GM12878 (cell line): ENCODE results near the gene SYNGR2. TPM values are rescaled to one million over a fixed set of nuclear protein-coding genes. Genes with fewer than 3 reads are reported as not detected.
A peak's percentile ranks its signal among the peaks of the same experiment; 100 is the strongest.

Experiments used
- ATAC-seq: fragments of 200-7000 bp; cut with Tn5 transposase; 3 replicates; pipeline ENCODE4 v1.9.1; 2020; ENCODE audit warnings: mild to moderate bottlenecking, moderate library complexity
- BruUV-seq: library from RNA; stranded (reverse); fragments of 400-500 nt; replicated peaks from 2 replicates; lab custom pipeline; 2021; lab: Mats Ljungman, UMichigan
- CTCF ChIA-PET: fragments of 300-600 bp; sonication (Branson Sonifier 250); formaldehyde crosslinking; extraction: SDS; loops from one replicate; lab custom pipeline; 2021; ENCODE audit warnings: inconsistent platforms; lab: Yijun Ruan, JAX
- POLR2A ChIA-PET: fragments of 350-600 bp; formaldehyde crosslinking; extraction: SDS; loops from one replicate; lab custom pipeline; 2021; ENCODE audit warnings: inconsistent platforms; lab: Charles Lee
- RAD21 ChIA-PET: fragments of 300-600 bp; sonication (Branson Sonifier 250); formaldehyde crosslinking; loops from one replicate; lab custom pipeline; 2023; ENCODE audit warnings: antibody characterized with exemption; ENCODE audit not compliant: unreplicated experiment; lab: Charles Lee
- SMC1A ChIA-PET: fragments of 300-600 bp; sonication (Branson Sonifier 250); formaldehyde crosslinking; loops from one replicate; lab custom pipeline; 2023; ENCODE audit not compliant: unreplicated experiment, uncharacterized antibody; lab: Charles Lee
- DNase-seq: peaks from one replicate; pipeline ENCODE4 v3.0.0-alpha.2; 2011; ENCODE audit warnings: low read depth, low spot score
- FAIRE-seq: peaks from 3 replicates; lab custom pipeline; 2011; peaks lifted over from hg19 to GRCh38; lab: Jason Lieb, UNC
- H2AFZ ChIP-seq: 2 replicates; pipeline ENCODE4 v1.6.0; 2011; ENCODE audit warnings: low read depth, low read length, control low read depth; ENCODE audit not compliant: control insufficient read depth
- H3K27ac ChIP-seq: 2 replicates; pipeline ENCODE4 v1.5.1; 2011; ENCODE audit warnings: control low read depth; ENCODE audit not compliant: control insufficient read depth, insufficient read depth
- H3K27me3 ChIP-seq, 2 experiments: replicated peaks in 1 of 2; 2 replicates each; pipeline versions ENCODE4 v1.6.0 to v1.6.1; 2011; ENCODE audit warnings: low read length in 1 of 2; ENCODE audit not compliant: control insufficient read depth in 2 of 2, insufficient read depth in 2 of 2
- H3K36me3 ChIP-seq, 2 experiments: 2 replicates each; pipeline ENCODE4 v1.5.1; 2011; ENCODE audit warnings: low read length in 1 of 2; ENCODE audit not compliant: control insufficient read depth in 2 of 2, insufficient read depth in 2 of 2
- H3K4me1 ChIP-seq: 2 replicates; pipeline ENCODE4 v1.6.1; 2011; ENCODE audit warnings: mild to moderate bottlenecking, low read length, moderate library complexity, mixed read lengths; ENCODE audit not compliant: control insufficient read depth, insufficient read depth
- H3K4me2 ChIP-seq: 2 replicates; pipeline ENCODE4 v1.6.0; 2011; ENCODE audit warnings: control low read depth; ENCODE audit not compliant: control insufficient read depth, insufficient read depth
- H3K4me3 ChIP-seq: fragments of 200-600 bp; sonication (generic); 2 replicates; pipeline ENCODE4 v1.5.1; 2016
- H3K79me2 ChIP-seq: 2 replicates; pipeline ENCODE4 v1.6.0; 2011; ENCODE audit warnings: low read length; ENCODE audit not compliant: control insufficient read depth, insufficient read depth
- H3K9ac ChIP-seq: 2 replicates; pipeline ENCODE4 v1.8.0; 2011; ENCODE audit warnings: low read length, control low read depth, mixed read lengths; ENCODE audit not compliant: control insufficient read depth, insufficient read depth
- H3K9me3 ChIP-seq: replicated peaks from 3 replicates; pipeline ENCODE4 v1.5.1; 2011; ENCODE audit warnings: mild to moderate bottlenecking, low read length; ENCODE audit not compliant: control insufficient read depth, insufficient read depth
- H4K20me1 ChIP-seq: 2 replicates; pipeline ENCODE4 v1.6.0; 2011; ENCODE audit not compliant: control insufficient read depth, insufficient read depth
- ATF7 ChIP-seq: fragments of 450-650 bp; IDR thresholded peaks from 2 replicates; pipeline ENCODE4 v1.6.1; 2016; ENCODE audit warnings: low read depth, mild to moderate bottlenecking
- BRCA1 ChIP-seq: IDR thresholded peaks from 2 replicates; pipeline ENCODE4 v1.6.1; 2011; ENCODE audit warnings: low read depth, low read length, improper control_type of control experiment
- CHD1 ChIP-seq: IDR thresholded peaks from 2 replicates; pipeline ENCODE4 v1.6.1; 2012; ENCODE audit warnings: low read depth, low read length, improper control_type of control experiment
- FOS ChIP-seq: IDR thresholded peaks from 3 replicates; pipeline ENCODE4 v1.6.1; 2011; ENCODE audit warnings: borderline replicate concordance; ENCODE audit not compliant: insufficient read length; ENCODE audit errors: extremely low read depth
- HDGF ChIP-seq: fragments of 450-650 bp; IDR thresholded peaks from 2 replicates; pipeline ENCODE4 v1.6.1; 2016; ENCODE audit warnings: antibody characterized with exemption
- IRF4 ChIP-seq: IDR thresholded peaks from 2 replicates; pipeline ENCODE4 v1.6.1; 2011; ENCODE audit warnings: low read depth, low read length
- JUNB ChIP-seq: IDR thresholded peaks from 2 replicates; pipeline ENCODE4 v1.6.1; 2016; ENCODE audit warnings: antibody characterized with exemption, mild to moderate bottlenecking
- NFXL1 ChIP-seq: fragments of 450-650 bp; IDR thresholded peaks from 2 replicates; pipeline ENCODE4 v1.6.1; 2017; ENCODE audit warnings: antibody characterized with exemption, mild to moderate bottlenecking, borderline replicate concordance
- PAX8 ChIP-seq: fragments of 450-650 bp; IDR thresholded peaks from 2 replicates; pipeline ENCODE4 v1.6.1; 2017; ENCODE audit warnings: mild to moderate bottlenecking, moderate library complexity
- PML ChIP-seq: IDR thresholded peaks from 2 replicates; pipeline ENCODE4 v1.6.1; 2012; ENCODE audit warnings: low read length, inconsistent platforms
- POLR2A ChIP-seq: IDR thresholded peaks from 2 replicates; pipeline ENCODE4 v1.6.1; 2011; ENCODE audit warnings: low read depth, mild to moderate bottlenecking, low read length
- RCOR1 ChIP-seq: conservative IDR thresholded peaks from 2 replicates; pipeline ENCODE4 v1.6.1; 2012; ENCODE audit warnings: low read depth, low read length, improper control_type of control experiment
- STAT1 ChIP-seq: fragments of 450-650 bp; conservative IDR thresholded peaks from 2 replicates; pipeline ENCODE4 v1.6.1; 2014; ENCODE audit warnings: antibody characterized with exemption, mild to moderate bottlenecking
- TBL1XR1 ChIP-seq: IDR thresholded peaks from 2 replicates; pipeline ENCODE4 v1.6.1; 2012; ENCODE audit warnings: low read depth, low read length, improper control_type of control experiment
- TCF12 ChIP-seq: IDR thresholded peaks from 2 replicates; pipeline ENCODE4 v1.6.1; 2011; ENCODE audit warnings: low read depth, mild to moderate bottlenecking, low read length
- ZNF217 ChIP-seq: fragments of 450-650 bp; IDR thresholded peaks from 2 replicates; pipeline ENCODE4 v1.6.1; 2017; ENCODE audit warnings: antibody characterized with exemption, mild to moderate bottlenecking
- ZNF622 ChIP-seq: fragments of 450-650 bp; IDR thresholded peaks from 2 replicates; pipeline ENCODE4 v1.6.1; 2017; ENCODE audit warnings: mild to moderate bottlenecking, inconsistent platforms
- WGBS: methylation state at CpG from one replicate; pipeline ENCODE4 v1.1.6; 2016; ENCODE audit warnings: low lambda C conversion rate; ENCODE audit not compliant: insufficient replicate concordance, insufficient coverage; ENCODE audit errors: missing lambda C conversion rate; 5-methylcytosine and 5-hydroxymethylcytosine counted together
- in situ Hi-C: fragments of 300-500 bp; cut with MboI; formaldehyde crosslinking; loops from 9 replicates; pipeline ENCODE4 v1.14.3; 2018; ENCODE audit warnings: mixed read lengths
- intact Hi-C: fragments of 100-400 bp; cut with micrococcal nuclease; formaldehyde crosslinking; loops from one replicate; pipeline ENCODE4 v1.14.2; 2022; ENCODE audit not compliant: unreplicated experiment
- polyA plus RNA-seq, 11 experiments: library from polyadenylated mRNA; depleted of rRNA in 4 of 11; unstranded in 6 of 11; stranded (reverse) in 5 of 11; fragments of >200 nt; fragmentation: Nextera tagmentation in 4 of 11; fragmentation: Illumina TruSeq in 1 of 11; extraction: Ambion mirVana in 4 of 11; extraction: Trizol in 1 of 11; gene quantifications; 1 replicate in 1 of 11; 2 replicates in 10 of 11; pipeline versions ENCODE4 v1.2.1 to v1.2.3, GENCODE V29; 2011 to 2016; ENCODE audit warnings: inconsistent platforms in 2 of 11, missing spikeins in 2 of 11, low read depth in 1 of 11
- total RNA-seq, 4 experiments: library from RNA; depleted of rRNA in 3 of 4; stranded (reverse); fragments of >200 nt in 3 of 4; fragmentation: Illumina TruSeq in 1 of 4; extraction: Trizol in 1 of 4; gene quantifications; 2 replicates each; pipeline versions ENCODE4 v1.2.1 to v1.2.3, GENCODE V29; 2013 to 2021
- TF ChIP-seq, protein P1 (sequence below): IDR thresholded peaks from 2 replicates; pipeline ENCODE4 v1.6.1; 2011; ENCODE audit warnings: low read depth, low read length, improper control_type of control experiment, borderline replicate concordance
- TF ChIP-seq, protein P2 (sequence below): IDR thresholded peaks from 2 replicates; pipeline ENCODE4 v1.6.1; 2012; ENCODE audit warnings: low read length, inconsistent platforms
- TF ChIP-seq, protein P3 (sequence below): fragments of 150-350 bp; IDR thresholded peaks from 2 replicates; pipeline ENCODE4 v1.6.1; 2014; ENCODE audit warnings: mild to moderate bottlenecking, low read depth, low read length
- TF ChIP-seq, protein P4 (sequence below): fragments of 450-650 bp; IDR thresholded peaks from 2 replicates; pipeline ENCODE4 v1.6.1; 2017; ENCODE audit warnings: borderline replicate concordance

SYNGR2 gene
- total and polyA plus RNA-seq, 10 of the 15 experiments (the other 5 are each of a cell fraction or from before 2014, with no cell fraction given), result 4.4 to 529 (median 261) TPM

DNA sequence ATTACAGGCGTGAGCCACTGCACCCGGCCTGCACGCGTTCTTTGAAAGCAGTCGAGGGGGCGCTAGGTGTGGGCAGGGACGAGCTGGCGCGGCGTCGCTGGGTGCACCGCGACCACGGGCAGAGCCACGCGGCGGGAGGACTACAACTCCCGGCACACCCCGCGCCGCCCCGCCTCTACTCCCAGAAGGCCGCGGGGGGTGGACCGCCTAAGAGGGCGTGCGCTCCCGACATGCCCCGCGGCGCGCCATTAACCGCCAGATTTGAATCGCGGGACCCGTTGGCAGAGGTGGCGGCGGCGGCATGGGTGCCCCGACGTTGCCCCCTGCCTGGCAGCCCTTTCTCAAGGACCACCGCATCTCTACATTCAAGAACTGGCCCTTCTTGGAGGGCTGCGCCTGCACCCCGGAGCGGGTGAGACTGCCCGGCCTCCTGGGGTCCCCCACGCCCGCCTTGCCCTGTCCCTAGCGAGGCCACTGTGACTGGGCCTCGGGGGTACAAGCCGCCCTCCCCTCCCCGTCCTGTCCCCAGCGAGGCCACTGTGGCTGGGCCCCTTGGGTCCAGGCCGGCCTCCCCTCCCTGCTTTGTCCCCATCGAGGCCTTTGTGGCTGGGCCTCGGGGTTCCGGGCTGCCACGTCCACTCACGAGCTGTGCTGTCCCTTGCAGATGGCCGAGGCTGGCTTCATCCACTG lies 45.8 kb downstream of the SYNGR2 start, which contains the start of gene BIRC5:
Gene BIRC5, plus strand, starts transcription at position 238 of the 690 bp plus-strand sequence. Its CDS starts 64 bp downstream, at position 302.
- H3K4me3 ChIP-seq, result peak within 1 kb of the TSS; percentile 83
- H2AFZ ChIP-seq, result peak within 1 kb of the TSS; percentile 79
- ChIA-PET CTCF (interaction anchor here (0.8 to 2.5 kb wide), 4 partner anchors 37 to 194 kb away, joined by 3 to 10 read pairs (median 3); no protein-coding TSS in a partner anchor), SMC1A (interaction anchor here (0.8 to 1.2 kb wide), 2 partner anchors 28 to 38 kb away, joined by 3 to 4 read pairs; no protein-coding TSS in a partner anchor), RAD21 (no interaction called here), POLR2A (interaction anchor here (0.7 kb wide), 1 partner anchor 72 kb away, joined by 5 read pairs; no protein-coding TSS in a partner anchor)
- no peak for FAIRE-seq
- intact Hi-C loops, result loop anchor here (2.0 kb wide), 1 partner anchor 27 kb away; the partner anchor contains the start of genes AFMID and TK1
- peak within 1 kb of the TSS; percentile 93 for H3K9ac ChIP-seq
- no peaks in the 10 kb centered on the region; a peak in 2 of 4 replicates for H3K36me3 ChIP-seq
- no peaks in the 10 kb centered on the region for H3K9me3 ChIP-seq
- ATAC-seq, result peak; percentile 100
- in situ Hi-C loops, result no loop called here
- no peaks in the 10 kb centered on the region for H4K20me1 ChIP-seq
- whole genome bisulfite sequencing, result under 1% methylated on average over 53 of the region's 60 CpGs
- peak within 1 kb of the TSS; percentile 91 for H3K4me2 ChIP-seq
- DNase-seq, result peak; percentile 23
- H3K79me2 ChIP-seq, result peaks cover 24% of the 10 kb centered on the region
- peak within 1 kb of the TSS; percentile 84 for H3K27ac ChIP-seq
- BruUV-seq, result no TSS peak
- no peaks in the 10 kb centered on the region for H3K27me3 ChIP-seq
- H3K4me1 ChIP-seq, result peaks cover 3% of the 10 kb centered on the region; the same call in 1 of the 2 replicates
- TF ChIP-seq IRF4 (no peak), ZNF217 (no peak), FOS (no peak), ATF7 (no peak), STAT1 (peak; percentile 86; the same call in 1 of the 2 replicates), CHD1 (no peak), TCF12 (no peak), JUNB (no peak), HDGF (0 out of 2 replicates have a peak, but pooled peaks have one; percentile 8), PML (no peak), TBL1XR1 (peak; percentile 43; the same call in 1 of the 2 replicates), PAX8 (no peak), NFXL1 (no peak), POLR2A (peak; percentile 76), ZNF622 (no peak), RCOR1 (no peak), BRCA1 (no peak)
- TF ChIP-seq, protein P1, sequence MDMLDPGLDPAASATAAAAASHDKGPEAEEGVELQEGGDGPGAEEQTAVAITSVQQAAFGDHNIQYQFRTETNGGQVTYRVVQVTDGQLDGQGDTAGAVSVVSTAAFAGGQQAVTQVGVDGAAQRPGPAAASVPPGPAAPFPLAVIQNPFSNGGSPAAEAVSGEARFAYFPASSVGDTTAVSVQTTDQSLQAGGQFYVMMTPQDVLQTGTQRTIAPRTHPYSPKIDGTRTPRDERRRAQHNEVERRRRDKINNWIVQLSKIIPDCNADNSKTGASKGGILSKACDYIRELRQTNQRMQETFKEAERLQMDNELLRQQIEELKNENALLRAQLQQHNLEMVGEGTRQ, result no peak
- TF ChIP-seq, protein P2, sequence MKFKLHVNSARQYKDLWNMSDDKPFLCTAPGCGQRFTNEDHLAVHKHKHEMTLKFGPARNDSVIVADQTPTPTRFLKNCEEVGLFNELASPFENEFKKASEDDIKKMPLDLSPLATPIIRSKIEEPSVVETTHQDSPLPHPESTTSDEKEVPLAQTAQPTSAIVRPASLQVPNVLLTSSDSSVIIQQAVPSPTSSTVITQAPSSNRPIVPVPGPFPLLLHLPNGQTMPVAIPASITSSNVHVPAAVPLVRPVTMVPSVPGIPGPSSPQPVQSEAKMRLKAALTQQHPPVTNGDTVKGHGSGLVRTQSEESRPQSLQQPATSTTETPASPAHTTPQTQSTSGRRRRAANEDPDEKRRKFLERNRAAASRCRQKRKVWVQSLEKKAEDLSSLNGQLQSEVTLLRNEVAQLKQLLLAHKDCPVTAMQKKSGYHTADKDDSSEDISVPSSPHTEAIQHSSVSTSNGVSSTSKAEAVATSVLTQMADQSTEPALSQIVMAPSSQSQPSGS, result no peak
- TF ChIP-seq, protein P3, sequence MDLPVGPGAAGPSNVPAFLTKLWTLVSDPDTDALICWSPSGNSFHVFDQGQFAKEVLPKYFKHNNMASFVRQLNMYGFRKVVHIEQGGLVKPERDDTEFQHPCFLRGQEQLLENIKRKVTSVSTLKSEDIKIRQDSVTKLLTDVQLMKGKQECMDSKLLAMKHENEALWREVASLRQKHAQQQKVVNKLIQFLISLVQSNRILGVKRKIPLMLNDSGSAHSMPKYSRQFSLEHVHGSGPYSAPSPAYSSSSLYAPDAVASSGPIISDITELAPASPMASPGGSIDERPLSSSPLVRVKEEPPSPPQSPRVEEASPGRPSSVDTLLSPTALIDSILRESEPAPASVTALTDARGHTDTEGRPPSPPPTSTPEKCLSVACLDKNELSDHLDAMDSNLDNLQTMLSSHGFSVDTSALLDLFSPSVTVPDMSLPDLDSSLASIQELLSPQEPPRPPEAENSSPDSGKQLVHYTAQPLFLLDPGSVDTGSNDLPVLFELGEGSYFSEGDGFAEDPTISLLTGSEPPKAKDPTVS, result no peak
- TF ChIP-seq, protein P4, sequence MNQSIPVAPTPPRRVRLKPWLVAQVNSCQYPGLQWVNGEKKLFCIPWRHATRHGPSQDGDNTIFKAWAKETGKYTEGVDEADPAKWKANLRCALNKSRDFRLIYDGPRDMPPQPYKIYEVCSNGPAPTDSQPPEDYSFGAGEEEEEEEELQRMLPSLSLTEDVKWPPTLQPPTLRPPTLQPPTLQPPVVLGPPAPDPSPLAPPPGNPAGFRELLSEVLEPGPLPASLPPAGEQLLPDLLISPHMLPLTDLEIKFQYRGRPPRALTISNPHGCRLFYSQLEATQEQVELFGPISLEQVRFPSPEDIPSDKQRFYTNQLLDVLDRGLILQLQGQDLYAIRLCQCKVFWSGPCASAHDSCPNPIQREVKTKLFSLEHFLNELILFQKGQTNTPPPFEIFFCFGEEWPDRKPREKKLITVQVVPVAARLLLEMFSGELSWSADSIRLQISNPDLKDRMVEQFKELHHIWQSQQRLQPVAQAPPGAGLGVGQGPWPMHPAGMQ, result no peak
